NCI-H2196 treated with DMSO at 0.1 percent for 48 hours (cell line): Measurements from ENCODE around the gene IER2.
"Not testable (repeated sequence)": the region's sequence is repeated elsewhere in the genome, so short reads cannot be mapped to it uniquely, and the experiment has no call there.

Experiments used
- DNase-seq: peaks from one replicate; lab custom pipeline; 2025; ENCODE audit not compliant: unreplicated experiment; lab: John Stamatoyannopoulos, UW

IER2 gene

DNA sequence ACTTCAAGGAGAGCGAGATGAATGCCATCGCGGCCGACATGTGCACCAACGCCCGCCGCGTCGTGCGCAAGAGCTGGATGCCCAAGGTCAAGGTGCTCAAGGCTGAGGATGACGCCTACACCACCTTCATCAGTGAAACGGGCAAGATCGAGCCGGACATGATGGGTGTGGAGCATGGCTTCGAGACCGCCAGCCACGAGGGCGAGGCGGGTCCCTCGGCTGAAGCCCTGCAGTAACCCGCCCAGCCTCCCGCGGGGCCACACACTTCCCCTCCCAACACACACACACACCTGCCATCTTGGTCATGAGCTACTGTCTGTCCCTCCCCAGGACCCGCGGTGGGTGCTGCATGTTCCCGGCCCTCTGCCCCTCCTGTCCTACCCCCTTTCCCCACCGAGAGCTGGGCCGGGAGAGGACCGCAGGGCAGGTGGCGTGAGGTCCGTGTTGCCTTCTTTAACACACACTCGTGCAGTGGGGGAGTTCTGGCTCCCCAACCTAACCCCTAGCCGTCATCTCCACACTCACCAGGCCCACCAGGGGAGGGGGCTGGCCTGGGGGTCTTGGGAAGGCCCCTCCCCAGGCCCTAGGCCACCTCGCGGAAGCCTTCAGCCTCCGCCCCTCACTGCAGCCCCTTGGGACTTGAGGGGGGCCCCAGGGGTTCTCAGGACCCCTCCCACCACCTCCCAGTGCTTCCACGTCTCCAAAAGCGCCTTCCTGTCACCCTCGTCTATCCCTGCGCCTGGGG is 11.9 kb upstream of the IER2 start:
- DNase-seq: no peak

GRCh38 chr19:13138916-13139198 is 11.4 kb upstream of the IER2 start:
- no peak for DNase-seq

GRCh38 chr19:13139633-13140311 is 10.4 kb upstream of the IER2 start:
- no peak for DNase-seq

- DNase-seq: no peak
Observed at GRCh38 chr19:13146763-13147563, 3.2 kb upstream of the IER2 start.

DNA sequence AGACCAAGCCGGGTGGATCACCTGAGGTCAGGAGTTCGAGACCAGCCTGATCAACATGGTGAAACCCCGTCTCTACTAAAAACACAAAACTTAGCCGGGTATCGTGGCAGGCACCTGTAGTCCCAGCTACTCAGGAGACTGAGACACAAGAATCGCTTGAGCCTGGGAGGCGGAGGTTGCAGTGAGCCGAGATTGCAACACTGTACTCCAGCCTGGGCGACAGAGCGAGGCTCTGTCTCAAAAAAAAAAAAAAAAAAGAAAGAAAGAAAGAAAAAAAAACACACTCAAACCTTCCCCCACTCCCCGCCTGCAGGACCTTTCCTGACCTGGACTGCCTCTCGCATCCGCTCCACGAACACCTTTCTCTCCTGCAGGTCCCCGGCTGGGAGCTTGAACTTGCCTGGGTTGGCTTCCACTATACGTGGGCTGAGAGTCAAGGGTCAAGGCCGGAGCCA is 1.0 kb upstream of the IER2 start:
- DNase-seq: not testable (repeated sequence)

DNA sequence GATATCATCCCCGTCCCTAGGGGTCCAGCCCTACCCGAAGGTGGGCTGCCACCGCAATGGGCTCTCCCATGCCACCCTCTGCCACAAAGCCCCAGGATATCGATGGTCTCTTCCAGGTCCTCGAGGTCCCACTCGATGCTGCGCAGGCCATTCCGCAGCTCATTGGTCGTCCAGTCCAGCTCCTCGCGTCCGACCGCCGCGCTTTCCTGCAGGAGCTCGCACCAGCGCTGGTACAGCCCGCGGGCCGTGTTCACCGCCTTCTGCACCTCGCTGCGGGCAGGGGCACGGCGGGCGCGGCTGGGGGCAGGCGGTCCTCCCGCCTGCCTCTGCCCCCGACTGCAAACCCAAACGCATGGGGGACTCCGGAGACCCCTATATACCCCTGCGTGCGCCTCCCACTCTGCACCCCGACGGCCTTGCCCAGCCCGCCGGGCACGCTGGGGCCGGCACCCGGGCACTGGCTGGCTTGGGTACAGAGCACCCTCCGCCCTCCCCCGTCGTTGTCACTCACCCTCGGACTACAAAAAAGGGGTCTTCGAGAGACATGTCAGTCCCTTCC is 504 bp upstream of the IER2 start:
- DNase-seq: no peak

- DNase-seq: no peak
Observed at GRCh38 chr19:13150931-13151604, 857 bp downstream of the IER2 start.

- DNase-seq: peak; percentile 92
Observed at GRCh38 chr19:13151605-13152355, 1.6 kb downstream of the IER2 start.

- no peak for DNase-seq
Observed at GRCh38 chr19:13152356-13152973, 2.3 kb downstream of the IER2 start.

GRCh38 chr19:13152974-13153568 is 2.9 kb downstream of the IER2 start:
- peak; percentile 74 for DNase-seq

DNA sequence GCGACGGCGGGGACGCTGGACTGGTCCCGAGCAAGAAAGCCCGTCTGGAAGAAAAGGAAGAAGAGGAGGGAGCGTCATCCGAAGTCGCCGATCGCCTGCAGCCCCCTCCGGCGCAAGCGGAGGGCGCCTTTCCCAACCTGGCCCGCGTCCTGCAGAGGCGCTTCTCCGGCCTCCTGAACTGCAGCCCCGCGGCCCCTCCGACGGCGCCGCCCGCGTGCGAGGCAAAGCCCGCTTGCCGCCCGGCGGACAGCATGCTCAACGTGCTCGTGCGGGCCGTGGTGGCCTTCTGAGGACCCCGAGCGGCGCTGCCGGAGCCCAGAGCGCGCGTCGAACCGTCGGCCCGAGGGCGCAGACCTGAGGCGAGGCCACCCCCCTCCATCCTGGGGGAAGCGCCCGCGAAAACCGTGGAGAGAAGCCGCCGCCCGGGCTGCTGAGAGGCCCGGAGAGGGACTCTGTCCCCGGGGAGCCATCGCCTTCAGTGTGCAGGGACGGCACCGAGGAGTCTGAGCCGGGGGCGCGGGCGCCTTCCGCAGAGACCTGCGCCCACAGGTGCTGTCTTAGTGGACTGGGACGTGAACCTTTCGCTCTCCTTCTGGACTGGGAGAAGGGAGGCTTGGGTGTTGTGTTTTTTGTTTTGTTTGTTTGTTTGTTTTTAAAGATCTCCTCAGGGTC is 3.5 kb downstream of the IER2 start:
- no peak for DNase-seq

DNA sequence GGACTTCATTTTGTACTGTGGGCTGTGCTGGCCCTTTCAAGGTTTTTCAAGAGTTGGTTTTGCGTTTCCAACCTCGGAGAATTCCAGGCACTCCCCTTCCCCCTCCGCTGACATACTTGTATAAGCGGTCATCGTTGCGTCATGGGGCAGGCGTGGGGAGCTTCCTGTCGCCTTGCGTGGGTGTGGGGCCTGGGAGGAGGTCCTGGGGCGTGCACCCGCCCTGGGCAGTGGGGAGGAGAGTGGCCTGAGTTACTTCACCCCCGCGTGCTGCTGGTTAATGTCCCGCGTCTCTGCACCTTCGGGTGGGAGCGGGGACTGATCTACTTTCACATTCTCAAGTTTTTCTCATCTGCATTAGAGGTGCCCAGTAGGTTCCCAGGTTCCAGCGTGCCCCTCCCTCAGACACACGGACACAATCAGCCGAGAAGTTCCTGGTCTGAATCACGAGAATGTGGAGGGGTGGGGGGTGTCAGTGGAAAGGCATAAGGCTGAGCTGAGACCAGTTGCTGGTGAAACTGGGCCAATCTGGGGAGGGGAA is 4.1 kb downstream of the IER2 start:
- no peak for DNase-seq

- DNase-seq: peak; percentile 19
Observed at GRCh38 chr19:13154911-13155471, 4.8 kb downstream of the IER2 start.

DNA sequence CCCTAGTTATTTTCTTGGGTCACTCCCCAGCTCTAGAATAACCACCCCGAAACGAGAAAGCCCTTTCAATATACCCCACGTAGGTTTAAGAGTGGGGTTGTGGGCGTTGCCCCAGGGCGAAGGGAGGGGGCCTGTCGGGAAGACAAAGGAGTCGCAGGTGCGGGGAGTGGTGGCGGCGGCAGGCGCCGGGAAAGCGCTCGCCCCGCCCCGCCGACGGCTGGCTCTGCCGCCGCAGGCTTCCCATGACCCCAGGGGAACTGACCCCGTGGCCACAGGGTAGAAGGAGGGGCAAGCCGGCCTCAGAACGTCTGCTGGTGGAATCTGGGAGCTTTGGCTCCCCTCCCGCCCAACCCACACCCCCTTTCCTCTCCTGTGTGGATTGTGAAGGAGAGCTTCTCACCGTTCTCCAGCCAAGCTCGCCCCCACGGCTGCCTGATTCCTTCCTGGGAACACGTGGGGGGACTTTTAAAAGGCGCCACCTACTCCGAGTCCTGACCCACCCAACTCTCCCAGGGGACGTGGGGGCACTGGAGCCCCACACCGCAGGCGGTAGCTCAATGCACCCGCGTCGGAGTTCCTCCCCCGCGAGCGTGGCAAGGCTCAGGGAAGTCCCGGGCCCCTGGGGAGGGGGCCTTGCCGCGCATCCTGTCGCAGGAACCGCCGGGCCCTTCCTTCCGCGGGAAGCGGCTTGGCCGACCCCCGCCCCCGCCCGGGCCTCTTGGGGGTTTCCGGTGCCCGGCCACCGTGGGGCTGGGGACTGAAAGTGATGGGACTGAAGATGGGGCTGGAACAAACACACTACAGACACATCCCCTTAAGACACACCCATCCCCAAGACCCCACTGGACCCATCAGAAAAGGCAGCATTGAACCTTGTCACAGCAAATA is 5.5 kb downstream of the IER2 start:
- no peak for DNase-seq

DNA sequence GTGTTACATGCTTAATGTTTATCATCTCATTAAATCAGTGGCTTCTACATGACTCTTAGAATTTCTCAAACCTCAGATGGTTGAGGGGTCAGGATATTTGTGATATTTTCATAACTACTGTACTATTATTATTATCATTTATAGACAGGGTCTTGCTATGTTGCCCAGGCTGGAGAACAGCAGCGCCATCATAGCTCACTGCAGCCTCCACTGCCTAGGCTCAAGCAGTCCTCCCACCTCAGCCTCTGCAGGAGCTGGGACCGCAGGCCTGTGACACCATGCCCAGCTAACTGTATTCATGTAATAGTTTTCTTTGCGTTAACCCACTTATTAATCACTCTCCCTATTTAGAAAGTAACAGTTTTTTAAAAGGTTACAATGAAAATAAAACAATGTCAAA is 9.5 kb downstream of the IER2 start:
- no peak for DNase-seq

GRCh38 chr19:13160557-13160956 is 10.3 kb downstream of the IER2 start:
- no peak for DNase-seq
